LNCaP clone FGC (cell line): ENCODE measurements around the gene FGF9.
A peak's percentile ranks its signal among the peaks of the same experiment; 100 is the strongest.

Source experiments
- DNase-seq: peaks from one replicate; pipeline ENCODE4 v3.0.0-alpha.2; 2011; ENCODE audit warnings: low read depth
- H3K4me3 ChIP-seq: 2 replicates; pipeline ENCODE4 v1.5.1; 2011; ENCODE audit warnings: mild to moderate bottlenecking, low read depth, low read length, control low read depth
- TF ChIP-seq, protein P1 (sequence below): IDR thresholded peaks from 2 replicates; pipeline ENCODE4 v1.5.1; 2012; ENCODE audit warnings: mild to moderate bottlenecking; ENCODE audit not compliant: control insufficient read depth, insufficient read depth; ENCODE audit errors: extremely low read depth

FGF9 gene

DNA sequence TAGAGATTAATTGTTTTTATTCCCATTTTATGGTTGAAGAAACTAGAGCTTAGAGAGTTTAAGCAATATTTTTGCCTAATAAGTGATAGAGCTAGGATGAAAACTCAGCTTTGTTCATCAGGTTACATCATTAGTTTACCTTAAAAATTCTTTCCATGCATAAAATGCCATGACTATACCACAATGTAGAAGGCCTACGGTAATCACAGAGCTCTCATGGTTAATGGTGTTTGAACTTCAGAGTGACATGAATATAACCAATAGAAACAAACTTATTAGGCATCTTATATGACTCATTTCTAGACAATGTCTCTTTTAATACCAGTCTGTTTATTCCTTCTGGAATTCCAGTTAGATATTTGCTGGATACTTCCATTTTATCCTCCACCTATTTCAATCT is 78.5 kb downstream of the FGF9 start:
- TF ChIP-seq, protein P1, sequence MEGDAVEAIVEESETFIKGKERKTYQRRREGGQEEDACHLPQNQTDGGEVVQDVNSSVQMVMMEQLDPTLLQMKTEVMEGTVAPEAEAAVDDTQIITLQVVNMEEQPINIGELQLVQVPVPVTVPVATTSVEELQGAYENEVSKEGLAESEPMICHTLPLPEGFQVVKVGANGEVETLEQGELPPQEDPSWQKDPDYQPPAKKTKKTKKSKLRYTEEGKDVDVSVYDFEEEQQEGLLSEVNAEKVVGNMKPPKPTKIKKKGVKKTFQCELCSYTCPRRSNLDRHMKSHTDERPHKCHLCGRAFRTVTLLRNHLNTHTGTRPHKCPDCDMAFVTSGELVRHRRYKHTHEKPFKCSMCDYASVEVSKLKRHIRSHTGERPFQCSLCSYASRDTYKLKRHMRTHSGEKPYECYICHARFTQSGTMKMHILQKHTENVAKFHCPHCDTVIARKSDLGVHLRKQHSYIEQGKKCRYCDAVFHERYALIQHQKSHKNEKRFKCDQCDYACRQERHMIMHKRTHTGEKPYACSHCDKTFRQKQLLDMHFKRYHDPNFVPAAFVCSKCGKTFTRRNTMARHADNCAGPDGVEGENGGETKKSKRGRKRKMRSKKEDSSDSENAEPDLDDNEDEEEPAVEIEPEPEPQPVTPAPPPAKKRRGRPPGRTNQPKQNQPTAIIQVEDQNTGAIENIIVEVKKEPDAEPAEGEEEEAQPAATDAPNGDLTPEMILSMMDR: no peak
- no peak overlapping the region for H3K4me3 ChIP-seq
- DNase-seq: no peak

DNA sequence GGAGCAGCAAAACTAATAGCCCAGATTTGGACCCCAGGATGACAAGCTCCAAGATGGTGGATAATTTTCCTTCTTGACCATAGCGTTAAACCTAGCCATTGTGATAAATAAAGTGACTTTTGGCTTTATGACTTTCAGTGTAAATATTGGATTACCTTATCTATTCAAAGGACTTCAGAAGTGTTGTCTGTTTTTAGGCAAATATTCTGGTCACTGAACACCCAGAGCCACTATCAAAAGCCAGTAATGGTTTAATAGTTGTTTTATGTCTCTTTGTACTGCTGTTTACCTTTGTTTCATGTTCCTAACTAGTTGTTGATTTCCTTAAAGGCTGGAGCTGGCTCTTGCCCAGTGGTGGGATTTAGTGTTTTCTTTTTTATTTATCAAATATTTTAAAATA is 81.6 kb downstream of the FGF9 start:
- peak; percentile 35 for DNase-seq
- no peak overlapping the region for H3K4me3 ChIP-seq
- TF ChIP-seq, protein P1: no peak

DNA sequence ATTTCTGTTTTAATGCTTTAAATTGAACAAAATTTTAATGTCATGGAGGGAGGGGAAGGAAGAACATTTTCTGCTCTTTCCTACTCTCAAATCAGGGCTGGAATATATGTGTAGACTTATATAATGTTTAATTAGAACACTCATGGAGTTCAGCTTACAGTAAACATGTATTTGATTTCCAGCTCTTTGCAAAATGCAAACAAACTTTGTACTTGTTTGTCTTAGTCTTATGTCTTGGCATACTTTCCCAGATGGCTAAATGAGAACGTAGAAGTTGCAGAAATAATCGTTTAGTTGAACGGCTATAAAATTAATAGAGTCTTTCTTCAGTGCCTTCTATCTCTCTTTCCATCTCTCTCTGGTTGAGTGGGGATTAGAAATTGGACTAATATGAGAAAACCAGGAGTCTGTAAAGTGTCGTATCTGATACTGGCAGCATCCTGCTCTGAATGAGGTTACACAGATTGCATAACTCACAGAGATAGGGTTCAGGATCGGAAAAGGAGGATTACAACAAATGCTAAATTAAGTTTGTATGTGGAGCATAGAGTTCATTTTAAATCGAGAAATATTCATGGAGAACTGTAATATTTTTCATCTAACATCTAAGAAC is 82.3 kb downstream of the FGF9 start:
- H3K4me3 ChIP-seq: no peak overlapping the region
- peak; percentile 71 for DNase-seq
- TF ChIP-seq, protein P1: no peak
